ENCODE measurements around the gene NDUFA6. TPM values are rescaled to one million over a fixed set of nuclear protein-coding genes. Genes with fewer than 3 reads are reported as not detected.
A peak's percentile ranks its signal among the peaks of the same experiment; 100 is the strongest.

Gene NDUFA6
- total and polyA plus RNA-seq, 2 of the 13 experiments (the other 11 are each of a cell fraction or from before 2014, with no cell fraction given): 68.5 to 87.8 TPM

DNA sequence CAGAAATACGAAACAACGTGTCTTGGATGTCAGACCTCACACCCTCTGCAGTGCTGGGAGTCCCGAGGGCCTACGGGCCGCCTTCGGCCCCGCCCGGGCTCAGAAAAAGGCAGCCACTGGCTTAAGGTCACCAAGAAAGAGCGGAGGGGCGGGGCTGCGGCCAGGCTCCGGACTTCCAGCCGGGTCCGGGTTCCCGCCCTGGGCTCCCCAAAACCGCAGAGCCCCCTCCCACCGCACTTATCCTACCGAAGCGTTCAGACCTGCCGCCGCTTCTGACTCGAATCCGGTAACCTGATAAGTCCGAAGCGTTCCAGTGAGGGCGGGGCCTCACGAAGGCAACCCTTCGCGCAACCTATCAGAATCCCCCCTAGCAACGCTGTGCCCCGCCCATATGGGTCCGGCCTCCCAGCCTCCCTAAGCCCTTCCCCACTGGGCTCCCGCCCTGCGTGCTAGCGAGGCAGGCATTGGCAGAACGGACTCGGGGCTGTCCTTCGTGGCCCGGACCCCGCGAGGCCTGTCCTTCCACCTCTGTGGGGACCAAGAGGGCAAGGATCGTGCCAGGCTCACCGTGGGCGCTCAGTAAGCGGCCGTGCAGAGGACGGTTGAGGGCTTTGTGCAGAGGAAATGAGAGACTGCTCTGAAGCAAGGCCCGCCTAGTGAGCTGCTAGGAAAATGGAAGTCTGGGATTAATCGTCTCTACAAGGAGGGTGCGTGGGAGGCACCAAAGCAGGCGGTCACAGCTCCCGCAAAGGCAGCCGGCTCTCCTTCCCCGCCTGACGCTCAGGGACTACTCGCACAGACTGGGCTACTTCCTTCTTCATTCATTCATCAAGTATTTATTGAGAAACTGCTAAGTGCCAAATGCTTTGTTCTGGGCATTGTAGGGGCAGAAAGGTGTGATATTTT, 19.8 kb downstream of the NDUFA6 start, which contains the start of gene NAGA (continued):
- TF ChIP-seq HMG20A (CRISPR knock-in tag; IDR thresholded peaks at IDR 0.05; ENCODE audit: borderline replicate concordance): peak; percentile 37; the same call in 1 of the 2 replicates
- TF ChIP-seq BRCA1 (CRISPR knock-in tag; IDR thresholded peaks at IDR 0.05): no peak
- TF ChIP-seq ZNF33A (CRISPR knock-in tag; IDR thresholded peaks at IDR 0.05; ENCODE audit: borderline replicate concordance): no peak
- TF ChIP-seq ZC3H4 (CRISPR knock-in tag; IDR thresholded peaks at IDR 0.05; ENCODE audit: borderline replicate concordance): 0 out of 2 replicates have a peak, but pooled peaks have one; percentile 36
- TF ChIP-seq PCBP1 (IDR thresholded peaks at IDR 0.05; ENCODE audit: borderline replicate concordance, low read depth, low read length): 0 out of 2 replicates have a peak, but pooled peaks have one; percentile 46
- TF ChIP-seq ZNF775 (CRISPR knock-in tag; IDR thresholded peaks at IDR 0.05; ENCODE audit: borderline replicate concordance): 0 out of 2 replicates have a peak, but pooled peaks have one; percentile 45
- 0 out of 2 replicates have a peak, but pooled peaks have one; percentile 30 for TF ChIP-seq ZKSCAN8 (CRISPR knock-in tag; IDR thresholded peaks at IDR 0.05; ENCODE audit: borderline replicate concordance)
- TF ChIP-seq, protein P1, sequence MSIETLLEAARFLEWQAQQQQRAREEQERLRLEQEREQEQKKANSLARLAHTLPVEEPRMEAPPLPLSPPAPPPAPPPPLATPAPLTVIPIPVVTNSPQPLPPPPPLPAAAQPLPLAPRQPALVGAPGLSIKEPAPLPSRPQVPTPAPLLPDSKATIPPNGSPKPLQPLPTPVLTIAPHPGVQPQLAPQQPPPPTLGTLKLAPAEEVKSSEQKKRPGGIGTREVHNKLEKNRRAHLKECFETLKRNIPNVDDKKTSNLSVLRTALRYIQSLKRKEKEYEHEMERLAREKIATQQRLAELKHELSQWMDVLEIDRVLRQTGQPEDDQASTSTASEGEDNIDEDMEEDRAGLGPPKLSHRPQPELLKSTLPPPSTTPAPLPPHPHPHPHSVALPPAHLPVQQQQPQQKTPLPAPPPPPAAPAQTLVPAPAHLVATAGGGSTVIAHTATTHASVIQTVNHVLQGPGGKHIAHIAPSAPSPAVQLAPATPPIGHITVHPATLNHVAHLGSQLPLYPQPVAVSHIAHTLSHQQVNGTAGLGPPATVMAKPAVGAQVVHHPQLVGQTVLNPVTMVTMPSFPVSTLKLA (IDR thresholded peaks at IDR 0.05): no peak
- TF ChIP-seq ZC3H13 (CRISPR knock-in tag; IDR thresholded peaks at IDR 0.05): peak; percentile 80; the same call in 1 of the 2 replicates
- no peak for TF ChIP-seq ZNF230 (CRISPR knock-in tag; IDR thresholded peaks at IDR 0.05)
- TF ChIP-seq, protein P2, sequence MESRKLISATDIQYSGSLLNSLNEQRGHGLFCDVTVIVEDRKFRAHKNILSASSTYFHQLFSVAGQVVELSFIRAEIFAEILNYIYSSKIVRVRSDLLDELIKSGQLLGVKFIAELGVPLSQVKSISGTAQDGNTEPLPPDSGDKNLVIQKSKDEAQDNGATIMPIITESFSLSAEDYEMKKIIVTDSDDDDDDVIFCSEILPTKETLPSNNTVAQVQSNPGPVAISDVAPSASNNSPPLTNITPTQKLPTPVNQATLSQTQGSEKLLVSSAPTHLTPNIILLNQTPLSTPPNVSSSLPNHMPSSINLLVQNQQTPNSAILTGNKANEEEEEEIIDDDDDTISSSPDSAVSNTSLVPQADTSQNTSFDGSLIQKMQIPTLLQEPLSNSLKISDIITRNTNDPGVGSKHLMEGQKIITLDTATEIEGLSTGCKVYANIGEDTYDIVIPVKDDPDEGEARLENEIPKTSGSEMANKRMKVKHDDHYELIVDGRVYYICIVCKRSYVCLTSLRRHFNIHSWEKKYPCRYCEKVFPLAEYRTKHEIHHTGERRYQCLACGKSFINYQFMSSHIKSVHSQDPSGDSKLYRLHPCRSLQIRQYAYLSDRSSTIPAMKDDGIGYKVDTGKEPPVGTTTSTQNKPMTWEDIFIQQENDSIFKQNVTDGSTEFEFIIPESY (CRISPR knock-in tag; IDR thresholded peaks at IDR 0.05): no peak
- no peak; the same call in none of the 2 replicates for TF ChIP-seq MYNN (CRISPR knock-in tag; IDR thresholded peaks at IDR 0.05; ENCODE audit: low read depth)
- peak; percentile 78; the same call in 1 of the 2 replicates for TF ChIP-seq SP4 (CRISPR knock-in tag; IDR thresholded peaks at IDR 0.05)
- TF ChIP-seq XRCC5 (optimal IDR thresholded peaks at IDR 0.05; ENCODE audit: low read length): no peak

All from HepG2 (cell line).